Stimulated activated CD4-positive, alpha-beta T cell treated with anti-CD3 and anti-CD28 coated beads, TNF-alpha, amount 100 ng/mL, for 24 hours (primary cell): ENCODE results near the gene IL1A.
A peak's percentile ranks its signal among the peaks of the same experiment; 100 is the strongest.

Experiments
- DNase-seq, 3 experiments: peaks; one replicate each; pipeline ENCODE4 v3.0.0-alpha.2; 2020; ENCODE audit warnings: low read depth in 3 of 3

IL1A gene

DNA sequence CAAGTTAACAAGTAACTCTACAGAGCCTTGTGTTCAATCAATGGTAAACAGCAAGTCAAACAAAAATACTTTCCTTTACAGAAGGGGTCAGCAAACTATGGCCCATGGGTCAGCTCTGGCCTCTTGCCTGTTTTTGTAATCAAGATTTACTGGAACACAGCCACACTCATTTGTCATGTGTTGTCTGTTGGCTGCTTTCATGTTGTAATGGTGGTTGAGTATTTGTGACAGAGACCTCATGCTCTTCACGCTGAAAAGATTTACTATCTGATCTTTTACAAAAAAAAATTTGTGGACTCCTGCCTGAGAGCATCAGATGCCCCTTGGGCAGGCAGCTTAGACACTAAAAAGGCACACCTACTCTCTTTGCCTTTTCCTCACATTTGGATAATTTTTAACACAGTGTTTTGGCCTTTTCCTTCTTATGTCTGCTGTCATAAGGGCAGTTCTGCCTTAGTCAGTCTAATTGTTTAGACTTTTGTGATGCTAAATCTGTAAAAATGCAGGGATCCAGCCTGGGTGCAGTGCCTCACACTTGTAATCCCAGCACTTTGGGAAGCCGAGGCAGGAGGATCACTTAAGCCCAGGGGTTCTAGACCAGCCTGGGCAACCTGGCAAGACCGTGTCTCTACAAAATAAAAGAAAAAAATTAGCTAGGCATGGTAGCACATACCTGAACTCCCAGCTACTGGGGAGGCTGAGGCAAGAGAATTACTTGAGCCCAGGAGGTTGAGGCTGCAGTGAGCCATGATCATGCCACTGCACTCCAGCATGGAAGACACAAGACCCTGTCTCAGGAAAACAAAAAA is 34.0 kb upstream of the IL1A start:
- DNase-seq, result no peak

DNA sequence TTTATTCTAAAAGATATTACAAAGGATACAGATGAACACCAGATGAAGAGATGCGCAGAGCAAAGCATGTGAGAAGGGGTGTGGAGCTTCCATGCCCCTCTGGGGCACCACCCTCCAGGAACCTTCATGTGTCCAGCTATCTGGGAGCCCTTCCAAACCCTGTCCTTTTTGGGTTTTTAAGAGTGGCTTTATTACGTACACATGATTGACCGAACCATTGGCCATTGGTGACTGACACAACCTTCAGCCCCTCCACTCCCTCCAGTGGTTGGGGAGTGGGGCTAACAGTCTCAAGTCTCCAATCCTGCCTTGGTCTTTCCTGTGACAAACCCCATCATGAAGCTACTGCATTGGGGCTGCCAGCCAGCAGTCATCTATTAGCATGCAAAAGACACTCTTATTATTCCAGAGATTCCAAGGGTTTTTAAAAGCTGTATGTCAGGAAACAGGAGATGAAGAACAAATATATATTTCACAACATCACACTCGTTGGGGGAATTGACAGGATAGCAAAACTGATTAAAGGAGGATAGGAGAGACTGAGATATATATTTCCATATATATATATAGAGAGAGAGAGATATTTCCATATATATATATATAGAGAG is 32.9 kb upstream of the IL1A start:
- DNase-seq, result no peak

DNA sequence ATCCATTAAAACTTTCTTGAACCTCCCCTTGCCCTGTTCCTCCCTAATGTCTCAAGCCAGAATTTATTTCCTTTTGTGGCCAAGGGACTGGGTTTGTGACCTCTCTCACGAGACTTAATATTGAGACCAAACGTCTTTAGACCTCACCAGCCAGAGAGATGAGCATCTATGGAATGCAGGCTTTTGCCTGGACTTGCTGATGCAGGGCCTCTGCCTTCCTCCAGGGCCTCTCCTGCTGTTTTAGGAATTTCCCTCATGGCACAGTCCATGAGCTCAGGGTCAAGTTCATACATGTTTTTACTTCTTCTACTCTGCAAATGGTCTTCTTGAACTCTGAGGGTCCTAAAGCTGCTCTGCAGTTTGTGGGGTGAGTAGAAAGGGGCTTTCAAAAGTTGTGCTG is 30.0 kb upstream of the IL1A start:
- DNase-seq, result no peak

DNA sequence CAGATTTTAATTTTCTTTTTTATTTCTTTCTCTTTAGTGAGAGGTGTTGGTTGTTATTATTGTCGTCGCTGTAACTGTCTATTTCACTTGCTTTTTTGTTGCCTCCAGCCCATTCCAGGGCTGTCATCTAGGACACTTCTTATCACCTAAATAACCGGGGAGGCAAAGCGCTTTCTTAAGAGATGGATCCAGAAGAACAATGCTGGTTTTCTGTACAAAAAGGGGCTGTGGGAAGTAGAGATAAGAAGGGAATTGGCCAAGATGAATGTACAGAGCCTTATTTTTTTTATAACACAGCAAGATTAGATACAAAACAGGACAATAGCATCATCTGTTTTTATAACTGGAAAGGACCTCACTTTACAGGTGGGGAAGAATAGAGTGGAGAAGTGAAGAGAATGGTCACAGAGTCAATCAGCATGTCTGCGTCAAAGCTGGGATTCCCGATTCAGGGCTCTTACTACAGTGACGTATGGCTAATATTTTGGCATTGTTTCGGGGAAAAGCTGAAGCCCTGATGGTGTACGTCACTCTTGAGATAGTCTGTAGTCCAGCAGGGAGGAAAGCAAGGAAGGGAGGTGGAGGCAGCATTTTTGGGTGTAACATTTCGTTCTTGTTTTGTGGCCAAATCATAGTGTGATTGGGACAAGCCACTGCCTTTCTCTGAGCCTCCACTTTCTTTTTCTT is 29.1 kb upstream of the IL1A start:
- DNase-seq, result no peak

DNA sequence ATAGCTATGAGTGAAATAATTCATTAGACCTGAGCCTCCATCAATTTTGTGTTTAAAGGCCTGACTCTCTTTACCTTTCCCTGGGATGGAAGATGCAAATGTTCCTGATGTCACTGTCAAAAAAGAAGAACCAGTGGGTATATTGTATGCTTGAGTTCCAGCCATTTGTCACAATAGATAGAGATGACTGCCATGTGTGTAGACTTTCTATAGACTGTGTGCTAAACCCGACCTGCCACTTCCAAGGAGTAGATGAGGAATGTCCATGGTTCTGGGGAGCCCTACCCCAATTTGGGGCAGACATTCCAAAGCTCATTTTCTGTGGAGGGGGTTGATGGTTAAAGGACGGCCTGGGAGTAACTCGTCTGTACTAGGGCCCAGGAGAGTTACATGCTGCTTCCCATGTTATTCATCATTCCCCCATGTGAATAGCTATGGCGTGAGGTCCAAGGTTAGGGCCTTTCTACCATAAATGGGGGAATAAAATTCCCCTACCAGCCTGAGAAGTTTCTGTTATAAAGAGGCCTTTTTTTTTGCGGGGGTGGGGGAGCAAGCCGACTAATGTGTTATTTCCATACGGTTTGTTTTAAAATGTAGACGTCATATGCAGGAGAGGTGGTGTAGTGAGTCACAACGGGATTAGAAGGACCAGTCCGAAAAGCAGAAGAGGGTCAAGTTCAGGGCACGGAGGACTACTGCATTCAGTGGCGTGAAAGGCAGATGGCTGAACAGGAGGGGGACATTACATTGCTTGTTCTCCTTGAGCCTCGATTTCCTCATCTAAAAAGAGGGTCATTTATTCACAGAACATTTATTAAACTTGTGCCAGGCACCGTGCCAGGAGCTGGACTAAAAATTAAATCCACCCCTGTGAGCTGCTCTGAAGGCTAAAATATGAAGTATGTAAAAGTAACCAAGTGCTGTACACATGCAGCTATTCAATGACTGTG is 28.3 kb upstream of the IL1A start:
- DNase-seq, result no peak

DNA sequence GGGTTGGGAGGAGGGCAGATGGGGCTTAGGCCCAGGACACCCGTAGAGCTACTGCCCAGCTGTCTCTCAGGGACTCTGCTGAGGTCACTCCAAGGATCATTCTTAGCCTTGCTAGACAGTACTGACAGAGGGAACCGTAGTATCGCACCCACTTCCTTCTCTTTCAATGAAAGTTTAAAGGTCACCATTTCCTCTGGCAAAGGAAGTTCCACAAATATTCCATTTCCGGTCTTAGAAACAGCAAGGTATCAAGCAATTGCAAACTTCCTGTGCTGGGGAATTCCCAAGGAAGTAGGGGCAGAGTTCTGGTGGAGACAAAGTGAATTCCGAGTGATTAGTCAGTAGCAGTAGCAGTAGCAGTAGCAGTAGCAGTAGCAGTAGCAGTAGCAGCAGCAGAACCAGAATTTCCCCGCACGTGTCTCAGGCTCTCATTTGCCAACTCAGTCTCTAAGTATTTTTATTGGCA is 27.6 kb upstream of the IL1A start:
- peak in 1 of 3 experiments; percentile 28 for DNase-seq

DNA sequence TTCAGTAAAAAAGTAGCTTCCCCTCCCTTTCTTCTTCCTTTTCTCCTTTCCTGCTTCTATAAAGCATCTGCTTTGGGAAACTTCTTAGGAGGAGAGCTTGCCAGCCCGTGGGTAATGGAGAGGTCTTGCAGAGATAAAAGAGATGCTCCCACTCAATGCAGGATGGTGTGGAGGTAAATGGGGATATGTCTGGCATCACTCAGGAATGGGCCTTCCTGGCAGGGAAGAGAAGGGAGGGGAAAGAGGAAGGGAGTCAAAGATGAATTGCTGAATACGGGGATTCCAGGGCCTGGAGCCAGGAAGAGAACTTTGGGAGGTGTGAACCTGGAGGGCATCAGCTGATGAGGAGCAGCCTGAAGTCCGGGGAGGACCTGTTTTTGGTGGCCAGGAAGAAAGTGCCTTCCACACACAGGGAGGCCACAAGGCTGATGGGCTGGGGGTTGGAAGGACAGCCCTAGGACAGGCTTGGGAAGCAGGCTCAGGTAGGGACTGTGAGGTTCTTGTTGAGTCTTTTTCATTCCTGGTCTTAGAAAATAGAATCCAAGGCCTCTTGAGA is 27.1 kb upstream of the IL1A start:
- DNase-seq, result no peak

DNA sequence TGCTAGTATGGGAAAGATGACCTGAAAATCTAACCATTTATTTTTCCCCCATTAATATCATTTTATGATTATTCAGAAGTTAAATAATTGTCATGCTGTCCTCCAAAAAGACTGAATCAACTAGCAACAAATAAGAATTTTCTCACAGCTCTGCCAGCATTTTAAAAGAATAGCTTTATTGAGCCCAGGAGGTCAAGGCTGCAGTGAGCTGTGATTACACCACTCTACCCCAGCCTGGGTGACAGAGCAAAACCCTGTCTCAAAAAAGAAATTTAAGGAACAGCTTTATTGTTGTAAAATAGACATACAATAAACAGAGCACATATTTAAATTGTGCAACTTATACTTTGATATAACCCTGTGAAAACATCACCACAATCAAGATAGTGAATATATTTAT is 24.8 kb upstream of the IL1A start:
- no peak for DNase-seq

DNA sequence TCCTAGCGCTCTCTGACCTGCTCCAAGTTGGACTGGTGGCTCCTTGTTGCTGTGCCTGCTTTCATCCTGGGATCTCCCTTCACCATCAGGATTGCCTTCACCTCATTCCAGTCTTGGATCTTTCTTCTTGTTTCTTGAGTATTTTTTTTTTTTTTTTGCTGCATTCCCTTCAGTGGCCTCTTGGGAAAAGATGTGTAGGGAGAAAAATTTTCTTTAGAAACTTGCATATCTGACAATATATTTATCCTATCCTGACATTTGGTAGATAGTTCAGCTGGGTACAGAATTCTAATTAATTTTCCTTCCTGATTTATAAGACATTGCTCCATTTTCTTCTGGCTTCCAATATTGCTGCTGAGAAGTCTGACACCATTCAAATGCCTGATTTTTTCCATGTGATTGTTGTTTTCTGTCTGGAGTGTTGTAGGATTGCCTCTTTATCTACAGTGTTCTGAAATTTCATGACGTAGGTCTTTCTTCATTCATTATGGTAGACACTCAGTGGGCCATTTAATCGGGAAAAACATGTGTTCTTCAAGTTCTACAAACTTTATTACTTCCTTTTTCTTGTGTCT is 23.0 kb upstream of the IL1A start:
- DNase-seq, result no peak

DNA sequence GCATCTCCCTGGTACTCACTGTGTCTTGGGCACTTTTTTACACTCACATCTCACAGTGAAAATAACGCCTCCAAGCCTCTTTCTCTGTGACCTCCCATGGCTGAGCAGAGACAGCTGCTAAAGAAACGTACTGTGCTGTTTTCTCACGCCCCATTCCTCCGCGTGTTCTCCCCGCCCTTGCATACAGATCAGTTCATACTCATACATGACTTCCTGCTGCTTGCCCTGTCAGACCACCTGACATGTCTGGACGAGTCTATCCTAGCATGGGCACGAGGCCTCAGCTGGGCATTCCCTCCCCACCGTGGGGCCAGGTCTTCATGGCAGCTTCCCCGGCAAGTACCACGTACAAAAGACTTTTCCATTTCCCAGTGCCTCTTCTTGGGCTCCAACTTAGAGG is 21.2 kb upstream of the IL1A start:
- no peak for DNase-seq

DNA sequence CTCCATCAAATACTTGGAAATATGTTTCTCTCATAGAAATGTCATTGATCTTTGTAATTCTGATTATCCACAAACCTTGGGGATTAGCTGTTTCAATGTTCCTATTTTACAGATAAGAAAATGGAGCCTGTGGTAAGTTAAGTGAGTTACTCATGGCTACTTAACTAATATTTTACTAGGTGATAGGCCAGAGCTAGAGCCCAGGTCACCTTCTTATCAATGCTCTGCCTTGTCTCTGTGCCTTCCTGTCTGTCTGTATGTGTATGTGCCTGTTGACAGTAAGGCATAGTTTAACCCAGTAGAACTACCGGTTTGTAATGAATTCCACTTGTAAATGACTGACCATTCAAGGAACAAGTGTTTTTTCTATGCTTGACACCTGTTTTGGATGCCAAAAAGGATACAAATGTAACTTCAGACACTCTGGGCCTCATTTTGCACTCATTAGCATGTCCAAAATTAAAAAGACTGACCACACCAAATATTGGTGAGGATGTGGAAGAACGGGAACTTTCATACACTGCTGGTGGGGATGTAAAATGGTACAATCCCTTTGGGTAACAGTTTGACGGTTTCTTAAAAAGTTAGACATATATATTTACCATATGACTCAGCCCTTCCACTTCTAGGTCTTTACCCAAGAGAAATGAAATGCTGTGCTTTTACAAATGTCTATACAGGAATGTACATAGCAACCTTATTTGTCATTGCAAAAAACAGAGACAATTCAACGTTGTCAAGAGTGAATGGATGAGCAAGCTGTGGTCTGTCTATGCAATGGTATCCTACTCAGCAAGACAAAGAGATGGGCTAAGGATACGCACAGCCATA is 19.6 kb upstream of the IL1A start:
- DNase-seq, result no peak

DNA sequence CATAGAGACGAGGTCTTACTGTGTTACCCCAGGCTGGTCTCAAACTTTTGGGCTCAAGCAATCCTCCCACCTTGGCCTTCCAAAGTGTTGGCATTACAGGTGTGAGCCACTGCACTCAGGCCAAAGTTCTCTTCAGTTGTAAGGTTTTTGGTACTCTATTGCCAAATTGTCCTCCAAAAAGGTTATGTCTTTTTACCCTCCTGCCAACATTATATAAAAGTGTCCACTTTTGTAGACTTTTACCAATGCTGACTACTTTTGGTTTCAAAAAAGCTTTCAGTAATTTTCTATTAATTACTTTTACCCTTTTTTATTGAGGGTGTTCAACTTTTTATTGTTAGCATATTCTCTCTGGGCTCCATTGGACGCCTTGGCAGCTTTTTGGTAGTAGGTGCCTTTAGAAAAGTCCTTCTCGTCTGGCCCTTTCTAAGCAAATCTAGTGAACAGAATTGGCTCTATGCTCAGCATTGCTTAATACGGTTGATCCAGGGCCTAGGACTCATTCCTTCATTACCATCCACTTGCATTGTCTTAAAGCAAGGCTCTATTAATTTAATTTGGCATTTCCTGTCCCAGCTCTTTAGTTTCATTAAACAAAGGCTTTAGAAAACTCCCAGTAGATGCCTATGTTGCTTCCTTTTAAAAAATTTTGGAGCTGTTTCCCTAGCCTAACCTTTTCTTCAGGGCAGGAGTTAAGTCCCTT is 16.7 kb upstream of the IL1A start:
- DNase-seq, result no peak

DNA sequence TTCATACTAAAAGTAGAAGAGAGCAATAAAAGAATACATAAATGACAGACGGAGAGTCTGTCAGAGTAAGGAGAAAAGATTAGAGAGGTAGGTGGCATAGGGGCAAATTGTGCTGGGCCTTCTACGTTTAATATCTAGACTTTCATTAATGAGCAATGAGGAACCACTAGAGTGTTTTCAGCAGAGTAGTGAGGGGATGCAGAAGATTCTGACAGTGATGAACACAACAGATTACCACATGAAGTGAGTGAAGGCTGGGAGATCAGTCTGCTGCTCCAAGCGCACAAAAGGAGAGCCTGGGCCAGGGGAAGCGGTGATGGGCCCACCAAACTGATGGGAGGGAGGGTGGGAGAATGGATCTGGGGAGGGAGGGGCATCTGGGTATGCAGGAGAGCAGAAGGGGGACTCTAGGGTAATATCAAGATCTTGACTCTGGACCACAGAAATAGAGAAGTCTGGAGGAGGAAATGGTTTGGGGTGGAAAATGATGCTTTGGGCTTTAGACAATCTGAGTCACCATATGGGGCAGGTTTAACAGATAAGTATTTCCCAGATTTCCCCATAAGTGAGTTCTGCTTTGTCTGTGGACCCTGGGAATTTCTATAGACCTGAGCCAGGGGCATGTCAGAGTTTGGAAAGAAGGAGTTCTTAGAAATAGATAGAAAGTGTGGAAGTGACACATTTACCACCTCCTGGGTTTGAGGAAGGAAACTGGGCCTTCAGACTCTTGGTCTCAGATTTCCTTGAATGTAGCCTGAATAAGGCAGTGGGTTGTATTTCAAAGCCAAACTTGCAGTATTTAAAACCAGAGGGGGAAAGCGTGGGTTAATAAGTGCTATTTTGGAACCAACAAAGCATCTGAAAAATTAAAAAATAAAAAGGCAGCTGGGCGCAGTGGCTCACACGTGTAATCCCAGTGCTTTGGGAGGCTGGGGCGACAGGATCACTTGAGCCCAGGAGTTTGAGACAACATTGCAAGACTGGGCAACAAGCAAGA is 15.0 kb upstream of the IL1A start:
- no peak for DNase-seq

DNA sequence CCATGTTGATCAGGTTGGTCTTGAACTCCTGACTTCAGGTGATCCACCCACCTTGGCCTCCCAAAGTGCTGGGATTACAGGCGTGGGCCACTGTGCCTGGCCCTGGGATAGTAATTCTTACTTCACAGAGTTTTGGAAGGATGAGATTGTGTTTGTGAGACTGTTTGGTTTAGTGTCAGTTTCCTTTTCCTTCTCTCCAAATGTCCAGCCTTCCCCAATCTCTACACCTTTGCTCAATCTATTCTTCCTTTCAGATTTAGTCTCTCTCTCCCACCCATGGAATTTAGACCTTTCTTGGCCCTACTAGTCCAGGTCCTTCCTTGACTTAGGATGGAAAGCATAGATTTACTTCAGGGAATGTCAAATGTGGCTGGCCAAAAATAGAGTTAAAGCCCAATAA is 12.2 kb upstream of the IL1A start:
- DNase-seq, result no peak

DNA sequence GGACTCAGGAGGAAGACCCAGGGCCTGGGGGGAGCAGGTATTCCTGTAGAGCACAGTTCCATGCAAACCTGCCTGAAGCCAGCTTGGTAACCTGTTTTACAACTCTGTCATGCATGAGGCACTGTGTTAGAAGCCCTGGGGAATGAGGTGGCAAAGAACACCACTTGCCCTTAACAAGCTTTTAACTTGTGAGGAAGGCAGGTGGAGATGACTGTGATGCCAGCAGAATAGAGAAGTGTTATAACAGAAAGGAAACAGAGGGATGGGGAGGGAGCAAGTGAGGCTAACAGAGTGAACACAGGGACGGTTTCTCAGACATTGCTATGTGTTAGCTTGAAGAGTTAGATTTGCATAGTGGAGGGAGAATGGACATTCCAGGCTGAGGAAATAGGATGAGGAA is 11.5 kb upstream of the IL1A start:
- no peak for DNase-seq

DNA sequence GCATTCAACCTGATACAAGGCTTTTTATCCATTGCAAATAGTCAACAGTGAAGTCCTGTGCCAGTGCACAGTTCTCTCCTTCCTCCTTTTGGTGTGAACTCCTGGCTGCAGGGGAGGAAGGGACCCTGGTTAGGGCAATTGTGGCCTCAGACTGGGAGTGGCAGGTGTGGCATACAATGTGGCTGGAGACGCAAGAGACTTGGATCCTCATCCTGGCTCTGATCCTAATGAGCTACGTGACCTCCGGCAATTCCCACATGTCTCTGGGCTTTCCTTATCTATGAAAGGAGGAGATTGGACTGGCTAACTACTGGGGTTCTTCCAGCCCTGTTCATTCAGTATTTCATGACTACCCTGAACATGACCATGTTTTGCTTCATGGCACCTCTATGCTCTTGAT is 10.5 kb upstream of the IL1A start:
- DNase-seq, result no peak

DNA sequence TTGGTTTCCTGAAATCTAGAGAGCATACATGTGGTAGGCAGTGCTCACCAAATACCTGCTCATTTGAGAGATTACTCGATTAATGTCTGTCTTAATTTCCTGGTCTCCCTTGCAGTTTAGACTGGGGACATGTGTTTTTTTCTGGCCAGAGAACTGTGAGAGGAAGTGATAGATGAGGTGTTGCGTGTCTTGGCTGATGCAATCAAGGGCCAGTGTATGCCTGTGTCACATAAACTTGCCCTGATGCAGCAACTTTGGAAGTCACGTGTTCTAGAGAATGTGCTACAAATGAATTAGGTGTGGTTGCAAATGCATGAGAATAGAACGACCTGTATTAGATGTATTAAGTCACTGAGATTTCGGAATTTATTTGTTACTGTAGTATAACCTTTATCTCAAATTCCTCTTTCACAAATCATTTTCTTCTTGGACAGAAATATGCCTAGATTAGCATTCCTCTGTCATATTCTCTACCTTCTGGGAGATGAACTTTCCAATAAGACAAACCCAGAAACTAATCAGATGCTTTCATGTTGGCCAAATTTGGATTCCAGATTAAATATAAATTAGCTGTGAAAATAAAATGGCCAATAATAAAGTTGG is 9.9 kb upstream of the IL1A start:
- no peak for DNase-seq

DNA sequence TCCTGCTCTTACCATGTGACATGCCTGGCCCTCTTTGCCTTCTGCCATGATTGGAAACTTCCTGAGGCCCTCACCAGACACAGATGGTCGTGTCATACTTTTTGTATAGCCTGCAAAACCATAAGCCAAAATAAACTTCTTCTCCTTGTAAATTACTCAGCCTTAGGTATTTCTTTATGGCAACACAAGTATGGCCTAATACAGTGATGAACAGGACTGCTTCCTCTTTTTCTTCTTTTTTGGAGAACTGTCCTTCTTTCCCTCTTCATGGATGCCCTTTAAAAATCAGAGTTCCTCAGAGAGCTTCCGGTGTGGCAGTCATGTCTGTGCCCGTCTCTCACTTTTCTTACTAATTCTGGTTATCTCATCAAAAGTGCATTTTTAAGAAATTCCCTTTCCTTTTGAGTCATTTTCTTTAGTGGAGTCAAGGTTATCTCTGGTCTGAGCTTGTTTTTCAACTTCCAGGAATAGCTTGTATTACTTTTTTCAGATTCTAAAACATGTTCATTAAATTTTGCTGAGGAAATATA is 9.2 kb upstream of the IL1A start:
- no peak for DNase-seq
